SK-N-DZ (cell line): Measurements from ENCODE around the gene FOXF1.

Experiments used
- DNase-seq: peaks from one replicate; pipeline ENCODE4 v3.0.0-alpha.2; 2015; ENCODE audit warnings: low spot score

Gene FOXF1

DNA sequence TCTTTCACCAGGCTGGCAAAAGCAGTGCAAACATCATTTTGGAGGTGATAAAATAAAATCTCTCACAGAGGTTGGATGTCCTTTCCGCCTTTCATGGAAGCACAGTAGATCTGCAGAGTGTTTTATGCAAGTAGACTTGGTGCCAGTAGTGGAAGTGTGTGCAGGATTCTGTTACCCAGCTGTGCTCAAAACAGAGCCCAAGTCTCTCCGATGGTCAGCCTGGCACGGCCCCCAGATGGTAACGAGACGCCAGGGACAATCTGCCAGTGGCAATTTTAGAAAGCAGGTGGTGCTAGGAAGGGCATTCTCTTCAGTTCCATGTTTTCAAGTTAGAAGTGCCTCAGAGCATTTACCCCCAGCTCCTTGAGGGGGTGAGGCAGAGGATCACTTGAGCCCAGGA is 46.2 kb downstream of the FOXF1 start:
- DNase-seq, result no peak

- DNase-seq, result no peak
These were observed 47.3 kb downstream of the FOXF1 start for GRCh38 chr16:86557587-86557986.

- no peak for DNase-seq
These were observed 48.2 kb downstream of the FOXF1 start for GRCh38 chr16:86558355-86559193.

DNA sequence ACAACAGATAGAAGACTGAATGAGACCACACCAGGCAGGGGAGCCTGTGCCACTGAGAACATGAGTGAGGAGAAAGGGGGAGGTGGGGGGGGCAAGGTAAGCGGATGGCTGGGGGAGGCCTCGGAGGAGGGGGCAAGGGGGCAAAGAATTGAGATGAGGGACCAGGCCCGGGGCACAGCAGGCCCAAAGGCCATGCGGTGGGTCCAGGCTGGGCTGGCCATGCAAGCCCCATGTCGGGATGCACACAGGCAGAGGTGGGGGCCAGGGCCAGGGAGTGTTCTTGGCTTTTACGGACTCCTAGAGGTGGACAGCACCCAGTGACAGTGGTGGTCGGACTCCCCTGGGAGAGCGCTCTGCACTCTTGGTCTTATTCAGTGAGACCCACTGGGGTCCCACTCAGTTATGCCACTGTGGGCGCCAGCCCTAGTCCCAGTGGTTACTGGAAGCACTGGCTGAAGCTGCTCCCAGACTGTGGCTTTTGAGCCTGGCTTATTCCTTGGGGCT is 49.5 kb downstream of the FOXF1 start:
- no peak for DNase-seq

GRCh38 chr16:86562356-86562755 is 52.0 kb downstream of the FOXF1 start:
- DNase-seq, result no peak

DNA sequence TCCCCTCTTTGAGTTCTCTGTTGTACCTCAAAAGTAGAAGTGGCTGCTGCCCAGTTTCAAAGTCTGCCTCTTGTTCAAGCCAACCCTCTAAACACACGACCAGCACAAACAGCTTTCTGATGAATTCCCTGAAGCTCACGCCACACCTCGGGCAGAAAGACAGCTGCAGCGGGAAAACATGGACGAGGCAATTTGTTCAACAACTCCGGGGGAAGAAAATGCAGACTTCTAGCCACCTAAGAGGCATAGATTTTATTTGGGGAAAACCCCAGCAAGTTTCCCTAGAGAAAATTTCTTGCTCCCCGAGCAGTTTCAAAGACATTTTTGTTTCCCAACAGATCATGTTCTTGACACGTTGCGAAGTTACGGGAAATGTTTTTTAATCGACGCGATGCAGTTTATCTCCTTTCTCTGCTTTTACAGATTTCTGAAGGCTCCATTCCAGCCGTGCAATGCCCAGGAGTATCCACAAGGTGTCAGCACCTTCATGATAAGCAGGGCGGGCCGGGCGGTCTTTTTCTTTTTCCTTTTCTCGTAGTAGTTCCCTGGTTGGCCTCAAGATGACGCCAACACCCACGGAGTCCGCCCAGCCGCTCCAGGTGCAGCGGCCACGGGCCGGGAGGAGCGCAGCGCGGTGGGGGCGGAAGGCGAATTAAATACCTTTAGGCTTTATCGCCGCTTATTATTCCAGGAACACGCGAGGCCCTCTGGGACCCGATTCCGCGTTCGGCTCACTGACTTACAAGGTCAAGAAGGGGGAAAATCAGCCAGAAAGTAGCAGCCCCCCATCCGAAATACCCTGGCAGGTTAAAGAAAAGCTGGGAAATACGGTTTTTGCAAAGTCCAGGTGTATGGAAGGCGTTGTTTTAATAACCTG is 53.4 kb downstream of the FOXF1 start:
- peak; percentile 84 for DNase-seq
